ENCODE results near the gene PER1. TPM values are rescaled to one million over a fixed set of nuclear protein-coding genes. Genes with fewer than 3 reads are reported as not detected.

The PER1 gene
- total and polyA plus RNA-seq, 3 experiments from 2014 or later = 12.1 to 35.8 (median 26.5) TPM

DNA sequence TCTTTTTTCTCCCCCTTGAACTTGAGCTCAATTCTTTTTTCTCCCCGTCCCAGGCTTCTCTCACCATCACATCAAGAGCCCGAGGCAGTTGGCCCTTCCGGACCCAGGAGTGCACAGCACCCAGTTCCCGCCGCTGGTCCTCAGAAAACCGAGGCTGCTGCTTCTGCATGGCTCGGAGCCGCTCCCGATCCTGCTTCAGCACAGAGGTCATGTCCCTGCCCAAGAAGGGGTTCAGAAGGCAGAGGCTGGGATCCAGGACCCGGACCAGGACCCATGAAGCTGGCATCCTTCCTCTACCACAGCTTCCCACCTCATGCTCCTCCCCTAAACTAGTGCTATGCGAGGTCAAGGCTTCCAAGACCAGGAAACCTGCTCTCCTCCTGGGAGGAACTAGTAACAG, 10.5 kb downstream of the PER1 start:
- Histone ChIP-seq H3K4me1 (ENCODE audit: insufficient read depth, low read length) (peaks cover 22% of the 10 kb centered on the region), H3K4me3 (ENCODE audit: low read length) (no peak overlapping the region), H3K27me3 (ENCODE audit: insufficient read depth, low read length, poor library complexity, severe bottlenecking) (no peaks in the 10 kb centered on the region), H3K27ac (ENCODE audit: low read depth, low read length) (no peak overlapping the region), H3K36me3 (ENCODE audit: insufficient read depth, low read length) (peaks cover 45% of the 10 kb centered on the region), H3K9me3 (ENCODE audit: low read length) (no peaks in the 10 kb centered on the region)
- H3K27me3 Mint-ChIP-seq = peaks cover 0 to 9% of the 10 kb centered on the region in 2 donors
- peaks cover 0 to under 1% (median under 1%) of the 10 kb centered on the region in 3 donors for H3K4me1 Mint-ChIP-seq
- H3K27ac Mint-ChIP-seq = peak overlapping the region in 4 of 8 donors; percentile 17 to 43 (median 26)
- ChIA-PET CTCF (interaction anchor here (0.8 to 8.2 kb wide), 5 partner anchors 11 to 153 kb away, joined by 3 to 108 read pairs (median 19); partner anchors contain the start of genes ALOXE3, PER1 and SLC25A35), POLR2A (interaction anchor here (0.9 kb wide), 1 partner anchor 44 kb away, joined by 3 read pairs; no protein-coding TSS in a partner anchor)
- peak in 2 of 5 donors; percentile 13 to 43 for DNase-seq
- peak overlapping the region in 2 of 7 donors; percentile 58 to 73 for H3K4me3 Mint-ChIP-seq
- H3K36me3 Mint-ChIP-seq = peaks cover 0 to 65% (median 9%) of the 10 kb centered on the region in 3 donors
- H3K9me3 Mint-ChIP-seq = peaks cover 0 to 2% (median 0%) of the 10 kb centered on the region in 5 donors

DNA sequence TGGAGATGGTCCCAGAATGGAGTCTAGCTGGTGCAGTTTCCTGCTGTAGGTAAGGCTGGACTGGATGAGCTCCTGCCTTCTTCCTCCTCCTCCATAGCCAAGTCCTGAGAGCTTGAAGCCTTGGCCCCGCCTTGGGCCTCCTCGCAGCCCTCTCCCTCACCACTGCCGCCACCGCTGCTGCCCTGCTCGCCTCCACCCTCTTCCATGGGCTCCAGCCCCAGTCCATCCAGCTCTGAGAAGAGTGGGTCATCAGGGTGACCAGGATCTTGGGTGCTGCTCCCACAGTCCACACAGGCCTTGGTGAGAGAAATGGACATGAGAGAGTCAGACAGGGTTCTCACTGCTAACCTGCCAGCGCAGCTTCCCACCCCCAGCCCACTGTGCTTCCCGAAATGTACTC, 11.2 kb downstream of the PER1 start:
- Mint-ChIP-seq H3K27ac (peak overlapping the region in 4 of 8 donors; percentile 17 to 43 (median 23)), H3K36me3 (peaks cover 0 to 58% (median 6%) of the 10 kb centered on the region in 3 donors), H3K4me3 (peak overlapping the region in 2 of 7 donors; percentile 31 to 58), H3K9me3 (peaks cover 0 to 2% (median 0%) of the 10 kb centered on the region in 5 donors), H3K27me3 (peaks cover 0 to 10% of the 10 kb centered on the region in 2 donors), H3K4me1 (peaks cover 0 to 2% (median 0%) of the 10 kb centered on the region in 3 donors)
- no peak overlapping the region for H3K4me3 ChIP-seq (ENCODE audit: low read length)
- H3K27ac ChIP-seq (ENCODE audit: low read depth, low read length) = no peak overlapping the region
- peak in 1 of 5 donors; percentile 20 for DNase-seq
- H3K36me3 ChIP-seq (ENCODE audit: insufficient read depth, low read length) = peaks cover 38% of the 10 kb centered on the region
- no peaks in the 10 kb centered on the region for H3K27me3 ChIP-seq (ENCODE audit: insufficient read depth, low read length, poor library complexity, severe bottlenecking)
- ChIA-PET POLR2A (interaction anchor here (0.9 to 2.7 kb wide), 4 partner anchors 9 to 45 kb away, joined by 3 to 16 read pairs (median 4); partner anchors contain the start of gene HES7), CTCF (interaction anchor here (0.8 to 8.2 kb wide), 6 partner anchors 12 to 154 kb away, joined by 3 to 108 read pairs (median 12); partner anchors contain the start of genes ALOXE3, PER1 and SLC25A35)
- H3K9me3 ChIP-seq (ENCODE audit: low read length) = no peaks in the 10 kb centered on the region
- H3K4me1 ChIP-seq (ENCODE audit: insufficient read depth, low read length) = peaks cover 22% of the 10 kb centered on the region

DNA sequence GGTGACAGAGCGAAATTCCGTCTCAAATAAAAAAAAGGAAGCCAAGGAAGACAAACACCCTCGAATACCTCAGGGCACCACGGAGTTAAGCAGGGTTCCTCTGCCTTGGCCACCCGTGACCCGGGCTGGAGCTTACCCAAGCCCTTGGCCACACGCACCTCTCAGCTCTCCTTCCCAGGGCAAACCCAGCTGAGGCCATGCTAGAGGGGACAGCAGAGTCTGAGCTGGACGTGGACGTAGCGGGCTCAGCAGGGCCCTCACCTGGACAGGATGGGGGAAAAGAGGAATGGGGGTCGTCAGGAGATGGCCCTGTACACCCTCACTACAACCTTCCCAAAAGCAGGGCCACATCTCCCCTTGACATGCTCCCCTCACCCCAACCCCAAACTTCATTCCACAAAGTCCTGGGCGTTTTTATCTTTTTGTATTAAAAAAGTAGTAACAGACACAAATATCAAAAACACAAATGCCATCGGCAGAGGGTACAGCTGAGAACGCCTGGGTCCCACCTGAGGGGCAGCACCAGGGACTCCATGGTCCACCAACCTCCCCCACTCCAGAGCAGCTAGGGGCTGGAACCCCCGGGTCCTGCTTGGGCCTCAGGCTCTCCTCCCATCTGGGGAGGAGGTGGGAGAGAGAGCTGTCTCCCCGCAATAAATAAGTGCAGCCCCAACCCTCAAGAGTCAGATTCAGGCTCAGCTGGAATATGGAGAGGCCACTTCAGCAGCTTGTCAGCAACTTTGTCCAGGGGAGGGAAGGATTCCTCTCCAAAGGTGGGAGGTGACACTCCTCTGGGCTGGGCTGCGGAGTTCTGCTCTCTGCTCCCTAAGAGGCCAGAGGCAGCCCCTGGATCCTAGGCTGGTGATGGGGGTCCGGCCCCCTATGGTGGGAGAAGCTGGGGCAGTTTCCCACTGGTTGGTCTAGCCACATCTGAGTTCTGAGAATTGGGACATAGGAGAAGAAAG, 11.9 kb downstream of the PER1 start:
- peaks cover 0 to 2% (median 0%) of the 10 kb centered on the region in 3 donors for H3K4me1 Mint-ChIP-seq
- CTCF ChIA-PET = interaction anchor here (0.8 to 8.2 kb wide), 10 partner anchors 12 to 155 kb away, joined by 3 to 108 read pairs (median 4); partner anchors contain the start of genes ALOXE3, PER1 and SLC25A35
- no peak overlapping the region for H3K4me3 ChIP-seq (ENCODE audit: low read length)
- no peaks in the 10 kb centered on the region for H3K9me3 ChIP-seq (ENCODE audit: low read length)
- H3K36me3 Mint-ChIP-seq = peaks cover 0 to 51% (median 6%) of the 10 kb centered on the region in 3 donors
- peak in 2 of 5 donors; percentile 24 to 50 for DNase-seq
- H3K27ac ChIP-seq (ENCODE audit: low read depth, low read length) = no peak overlapping the region
- H3K36me3 ChIP-seq (ENCODE audit: insufficient read depth, low read length) = peaks cover 32% of the 10 kb centered on the region
- no peaks in the 10 kb centered on the region for H3K27me3 ChIP-seq (ENCODE audit: insufficient read depth, low read length, poor library complexity, severe bottlenecking)
- H3K27ac Mint-ChIP-seq = peak overlapping the region in 2 of 8 donors; percentile 6 to 50
- POLR2A ChIA-PET = interaction anchor here (0.6 to 3.3 kb wide), 7 partner anchors 10 to 82 kb away, joined by 3 to 22 read pairs (median 5); partner anchors contain the start of gene HES7
- H3K4me3 Mint-ChIP-seq = peak overlapping the region in 1 of 7 donors; percentile 65
- peaks cover 22% of the 10 kb centered on the region for H3K4me1 ChIP-seq (ENCODE audit: insufficient read depth, low read length)
- H3K9me3 Mint-ChIP-seq = peaks cover 0 to 2% (median 0%) of the 10 kb centered on the region in 5 donors
- H3K27me3 Mint-ChIP-seq = peaks cover 0 to 9% of the 10 kb centered on the region in 2 donors

DNA sequence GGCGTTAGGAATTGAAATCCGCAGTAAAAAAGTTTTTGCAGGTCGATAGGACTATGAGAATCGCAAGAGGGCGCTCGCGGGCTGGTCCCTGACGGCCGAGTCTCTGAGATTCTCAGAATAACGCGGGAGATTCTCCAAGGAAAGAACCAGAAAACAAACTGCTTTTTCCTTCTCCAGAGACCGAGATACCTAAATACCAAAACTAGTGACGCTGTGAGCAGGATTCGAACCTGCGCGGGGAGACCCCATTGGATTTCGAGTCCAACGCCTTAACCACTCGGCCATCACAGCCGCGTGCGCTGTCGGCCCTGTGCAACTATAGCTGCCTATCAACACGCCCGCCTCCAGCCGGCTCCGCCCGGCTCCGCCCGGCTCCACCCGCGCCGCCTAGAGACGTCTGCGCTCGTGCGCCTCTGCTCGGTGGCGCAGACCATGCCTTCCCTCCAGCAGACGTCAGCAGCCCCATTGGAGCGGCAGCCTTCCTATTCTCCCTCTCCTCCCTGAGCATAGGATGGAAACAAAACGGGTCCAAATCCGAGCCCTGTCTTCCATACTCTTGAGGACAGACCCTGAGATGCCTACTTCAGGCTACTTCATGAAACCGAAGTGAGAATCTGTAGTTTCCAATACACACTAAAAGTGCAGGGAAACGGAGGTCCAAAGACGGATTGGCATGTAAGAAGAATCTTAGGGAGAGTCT, 13.4 kb downstream of the PER1 start:
- peaks cover 0 to 36% (median 3%) of the 10 kb centered on the region in 3 donors for H3K36me3 Mint-ChIP-seq
- peak; percentile 92 to 97 (median 95) for DNase-seq
- H3K27ac Mint-ChIP-seq = no peak overlapping the region
- no peak overlapping the region for H3K4me3 Mint-ChIP-seq
- peaks cover 0 to 5% of the 10 kb centered on the region in 2 donors for H3K27me3 Mint-ChIP-seq
- H3K4me1 Mint-ChIP-seq = peaks cover 0 to 2% (median 0%) of the 10 kb centered on the region in 3 donors
- Histone ChIP-seq H3K27me3 (ENCODE audit: insufficient read depth, low read length, poor library complexity, severe bottlenecking) (no peaks in the 10 kb centered on the region), H3K4me1 (ENCODE audit: insufficient read depth, low read length) (peaks cover 22% of the 10 kb centered on the region), H3K27ac (ENCODE audit: low read depth, low read length) (peak overlapping the region; percentile 94), H3K9me3 (ENCODE audit: low read length) (no peaks in the 10 kb centered on the region), H3K4me3 (ENCODE audit: low read length) (peak overlapping the region; percentile 97), H3K36me3 (ENCODE audit: insufficient read depth, low read length) (peaks cover 25% of the 10 kb centered on the region)
- H3K9me3 Mint-ChIP-seq = peaks cover 0 to 2% (median 0%) of the 10 kb centered on the region in 5 donors
- POLR2A ChIA-PET = interaction anchor here (1.1 to 3.3 kb wide), 17 partner anchors 11 to 157 kb away, joined by 4 to 31 read pairs (median 7); partner anchors contain the start of genes BORCS6, CTC1, HES7 and PER1
- CTCF ChIA-PET = interaction anchor here (0.7 to 8.2 kb wide), 26 partner anchors 10 to 163 kb away, joined by 3 to 108 read pairs (median 4); partner anchors contain the start of genes ALOXE3, HES7, PER1 and PFAS

DNA sequence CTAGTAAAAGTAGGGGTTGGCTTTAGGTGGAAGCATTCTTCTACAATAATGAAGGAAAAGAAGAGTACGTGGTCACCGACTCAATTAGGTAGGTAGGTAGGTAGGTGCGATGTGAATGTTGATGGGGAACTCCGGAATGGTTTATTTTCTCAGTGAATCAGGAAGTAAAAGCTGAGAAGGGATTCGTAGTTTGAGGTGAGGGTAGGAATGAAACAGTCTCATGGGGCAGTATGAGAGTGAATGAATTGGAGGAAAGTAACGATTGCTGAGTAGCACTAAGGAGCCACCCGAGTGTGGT, 13.9 kb downstream of the PER1 start:
- H3K9me3 ChIP-seq (ENCODE audit: low read length) = no peaks in the 10 kb centered on the region
- H3K9me3 Mint-ChIP-seq = peaks cover 0 to 2% (median 0%) of the 10 kb centered on the region in 5 donors
- DNase-seq = no peak
- no peaks in the 10 kb centered on the region for H3K27me3 ChIP-seq (ENCODE audit: insufficient read depth, low read length, poor library complexity, severe bottlenecking)
- no peak overlapping the region for H3K4me3 Mint-ChIP-seq
- H3K4me1 ChIP-seq (ENCODE audit: insufficient read depth, low read length) = peaks cover 22% of the 10 kb centered on the region
- peaks cover 0 to 5% of the 10 kb centered on the region in 2 donors for H3K27me3 Mint-ChIP-seq
- ChIA-PET POLR2A (interaction anchor here (0.8 to 3.3 kb wide), 19 partner anchors 11 to 157 kb away, joined by 3 to 31 read pairs (median 6); partner anchors contain the start of genes BORCS6, CTC1, HES7 and PER1), CTCF (interaction anchor here (0.6 to 8.2 kb wide), 22 partner anchors 10 to 163 kb away, joined by 3 to 108 read pairs (median 6); partner anchors contain the start of genes ALOXE3, HES7, PER1 and PFAS)
- H3K4me3 ChIP-seq (ENCODE audit: low read length) = peak overlapping the region; percentile 97
- no peak overlapping the region for H3K27ac Mint-ChIP-seq
- peak overlapping the region; percentile 94 for H3K27ac ChIP-seq (ENCODE audit: low read depth, low read length)
- H3K36me3 ChIP-seq (ENCODE audit: insufficient read depth, low read length) = peaks cover 24% of the 10 kb centered on the region
- peaks cover 0 to 2% (median 0%) of the 10 kb centered on the region in 3 donors for H3K4me1 Mint-ChIP-seq
- H3K36me3 Mint-ChIP-seq = peaks cover 0 to 31% (median 0%) of the 10 kb centered on the region in 3 donors

DNA sequence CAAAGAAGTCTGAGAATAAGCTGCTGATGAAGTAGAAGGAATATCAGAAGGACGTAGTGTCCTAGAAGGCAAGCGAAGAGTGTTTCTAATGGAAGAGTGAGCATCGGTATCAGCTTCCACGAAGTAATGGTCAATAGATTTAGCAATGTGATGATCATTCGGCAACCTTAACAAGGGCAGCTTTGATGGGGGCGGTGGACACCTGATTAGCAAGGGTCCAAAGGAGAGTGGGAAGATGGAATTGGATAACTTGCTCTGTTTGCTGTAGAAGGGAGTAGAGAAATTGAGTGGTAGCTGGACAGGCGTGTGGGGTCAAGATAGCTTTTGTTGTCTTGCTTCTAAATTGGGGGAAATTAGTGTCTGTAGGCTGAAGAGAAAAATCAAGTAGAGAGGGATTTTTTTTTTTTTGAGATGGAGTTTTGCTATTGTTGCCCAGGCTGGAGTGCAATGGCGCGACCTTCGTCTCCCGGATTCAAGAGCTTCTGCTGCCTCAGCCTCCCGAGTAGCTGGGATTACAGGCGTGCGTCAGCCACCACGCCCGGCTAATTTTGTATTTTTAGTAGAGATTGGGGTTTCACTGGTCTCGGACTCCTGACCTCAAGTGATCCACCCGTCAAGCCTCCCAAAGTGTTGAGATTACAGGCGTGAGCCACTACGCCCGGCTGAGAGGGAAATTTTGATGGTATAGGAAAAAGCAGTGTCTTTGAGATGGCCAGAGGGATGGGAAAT, 14.4 kb downstream of the PER1 start:
- Histone ChIP-seq H3K27me3 (ENCODE audit: insufficient read depth, low read length, poor library complexity, severe bottlenecking) (no peaks in the 10 kb centered on the region), H3K4me1 (ENCODE audit: insufficient read depth, low read length) (peaks cover 22% of the 10 kb centered on the region), H3K36me3 (ENCODE audit: insufficient read depth, low read length) (peaks cover 23% of the 10 kb centered on the region), H3K27ac (ENCODE audit: low read depth, low read length) (peak overlapping the region; percentile 94), H3K4me3 (ENCODE audit: low read length) (peak overlapping the region; percentile 97), H3K9me3 (ENCODE audit: low read length) (no peaks in the 10 kb centered on the region)
- ChIA-PET CTCF (interaction anchor here (0.6 to 8.2 kb wide), 18 partner anchors 9 to 164 kb away, joined by 3 to 108 read pairs (median 7); partner anchors contain the start of genes ALOXE3, HES7, PER1 and PFAS), POLR2A (interaction anchor here (0.6 to 3.3 kb wide), 11 partner anchors 11 to 158 kb away, joined by 3 to 31 read pairs (median 6); partner anchors contain the start of genes HES7 and SLC25A35)
- peaks cover 0 to 2% (median 0%) of the 10 kb centered on the region in 5 donors for H3K9me3 Mint-ChIP-seq
- no peak overlapping the region for H3K4me3 Mint-ChIP-seq
- no peak overlapping the region for H3K27ac Mint-ChIP-seq
- H3K4me1 Mint-ChIP-seq = peaks cover 0 to 2% (median 0%) of the 10 kb centered on the region in 3 donors
- no peak for DNase-seq
- peaks cover 0 to 5% of the 10 kb centered on the region in 2 donors for H3K27me3 Mint-ChIP-seq
- H3K36me3 Mint-ChIP-seq = peaks cover 0 to 27% (median 0%) of the 10 kb centered on the region in 3 donors

Data from CD8-positive, alpha-beta memory T cell (primary cell).